CD4-positive, alpha-beta T cell (primary cell): ENCODE data around the gene TBCA. TPM values are rescaled to one million over a fixed set of nuclear protein-coding genes. Genes with fewer than 3 reads are reported as not detected.

ENCODE experiments used
- ATAC-seq: fragments of 200-7000 bp; cut with Tn5 transposase; one replicate; pipeline ENCODE4 v1.10.0; 2022; ENCODE audit warnings: mild to moderate bottlenecking; ENCODE audit not compliant: poor library complexity
- CTCF ChIA-PET: fragments of 350-600 bp; sonication (Branson Sonifier 250); formaldehyde crosslinking; loops from one replicate; lab custom pipeline; 2021; ENCODE audit warnings: antibody characterized with exemption, inconsistent platforms; lab: Charles Lee
- POLR2A ChIA-PET: fragments of 350-600 bp; sonication (Branson Sonifier 250); formaldehyde crosslinking; loops from one replicate; lab custom pipeline; 2021; ENCODE audit warnings: antibody characterized with exemption, inconsistent platforms; lab: Charles Lee
- DNase-seq, 14 experiments: peaks; one replicate each; pipeline ENCODE4 v3.0.0-alpha.2; 2013 to 2020; ENCODE audit warnings: mixed read lengths in 2 of 14
- H3K27ac ChIP-seq, 2 donors: one replicate each; pipeline versions ENCODE4 v1.5.1 to v1.7.0; 2013; ENCODE audit warnings: low read length in 2 of 2, low read depth in 1 of 2, mild to moderate bottlenecking in 1 of 2
- H3K27me3 ChIP-seq, 2 experiments: 1 replicate in 1 of 2; 2 replicates in 1 of 2; pipeline versions ENCODE4 v1.6.1 to v1.7.0; 2013; ENCODE audit warnings: low read length in 2 of 2, control low read depth in 1 of 2, mild to moderate bottlenecking in 1 of 2, moderate library complexity in 1 of 2; ENCODE audit not compliant: insufficient read depth in 2 of 2, control insufficient read depth in 1 of 2
- H3K36me3 ChIP-seq: one replicate; pipeline ENCODE4 v1.6.1; 2013; ENCODE audit warnings: low read length, control low read depth; ENCODE audit not compliant: insufficient read depth
- H3K4me1 ChIP-seq: one replicate; pipeline ENCODE4 v1.6.1; 2013; ENCODE audit warnings: low read length, control low read depth; ENCODE audit not compliant: insufficient read depth
- H3K4me3 ChIP-seq: one replicate; pipeline ENCODE4 v1.5.1; 2013; ENCODE audit warnings: mild to moderate bottlenecking, low read length, moderate library complexity
- H3K9me3 ChIP-seq, 2 experiments: 1 replicate in 1 of 2; 2 replicates in 1 of 2; pipeline versions ENCODE4 v1.6.1 to v1.7.0; 2013; ENCODE audit warnings: low read length in 2 of 2, mild to moderate bottlenecking in 2 of 2, control low read depth in 1 of 2, moderate library complexity in 1 of 2; ENCODE audit not compliant: control insufficient read depth in 1 of 2, insufficient read depth in 1 of 2
- H3K27ac Mint-ChIP-seq: one replicate; pipeline ENCODE4 v1.8.0; 2020; ENCODE audit warnings: mixed read lengths
- H3K27me3 Mint-ChIP-seq: one replicate; pipeline ENCODE4 v1.8.0; 2021; ENCODE audit warnings: mixed read lengths
- H3K36me3 Mint-ChIP-seq: one replicate; pipeline ENCODE4 v1.8.0; 2021; ENCODE audit warnings: low read depth, mixed read lengths
- H3K4me1 Mint-ChIP-seq: one replicate; pipeline ENCODE4 v1.8.0; 2021; ENCODE audit warnings: low read depth, mixed read lengths
- H3K4me3 Mint-ChIP-seq: one replicate; pipeline ENCODE4 v1.8.0; 2020; ENCODE audit warnings: mild to moderate bottlenecking, mixed read lengths
- H3K9me3 Mint-ChIP-seq: one replicate; pipeline ENCODE4 v1.8.0; 2020; ENCODE audit warnings: mixed read lengths
- intact Hi-C, 2 experiments: fragments of 100-400 bp; cut with DNase I in 1 of 2; cut with micrococcal nuclease in 1 of 2; formaldehyde crosslinking; loops; one replicate each; pipeline versions ENCODE4 v1.15.1 to v1.9.0; 2023 to 2025; cut with DNase I, micrococcal nuclease
- total RNA-seq, 174 experiments: library from RNA in 2 of 174; stranded (reverse) in 2 of 174; gene quantifications; one replicate each; pipeline ENCODE4 v1.2.3 and lab custom pipeline; 2021 to 2026
- TF ChIP-seq, protein P1 (sequence below): fragments of 200-600 bp; IDR thresholded peaks from one replicate; pipeline ENCODE4 v1.8.0; 2022; ENCODE audit warnings: antibody characterized with exemption, mild to moderate bottlenecking

The TBCA gene
- total RNA-seq, 2 experiments from 2014 or later, result 72.0 to 72.9 TPM

DNA sequence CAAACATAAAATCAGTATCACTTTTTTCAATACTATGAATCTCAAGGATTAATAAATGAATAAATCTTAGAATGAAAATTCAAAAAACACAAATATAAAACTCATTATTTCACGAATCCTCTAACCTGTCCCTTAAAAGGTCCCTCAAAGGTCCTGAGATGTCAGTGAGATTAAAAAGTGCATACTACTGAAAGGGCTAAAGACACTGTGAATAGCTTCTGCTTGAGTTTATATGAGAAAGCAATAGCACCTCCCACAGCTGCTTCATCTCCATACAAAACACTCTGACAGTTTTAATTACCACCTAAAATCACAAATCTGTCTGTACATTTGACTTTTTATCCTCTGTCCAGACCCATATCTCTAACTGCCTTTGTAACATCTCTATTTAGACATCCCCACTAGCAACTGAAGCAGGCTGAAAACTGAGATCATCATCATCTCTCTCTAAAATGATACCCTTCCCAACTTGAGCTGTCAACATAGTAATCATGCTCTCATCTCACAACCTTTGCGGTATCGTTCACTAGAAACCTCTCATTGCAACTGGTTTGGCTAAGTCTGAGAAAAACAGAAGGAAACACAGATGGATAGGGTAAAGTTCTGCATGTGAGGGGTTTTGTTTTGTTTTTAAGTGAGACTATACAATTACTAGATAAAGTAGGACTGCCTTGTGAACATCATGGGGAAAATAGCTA lies 56.3 kb downstream of the TBCA start:
- Mint-ChIP-seq H3K27me3 (no peaks in the 10 kb centered on the region), H3K36me3 (no peaks in the 10 kb centered on the region), H3K9me3 (no peaks in the 10 kb centered on the region), H3K4me3 (no peak overlapping the region), H3K27ac (peak overlapping the region; percentile 18), H3K4me1 (peaks cover 52% of the 10 kb centered on the region)
- ChIA-PET CTCF (interaction anchor here (0.6 kb wide), 1 partner anchor 297 kb away, joined by 3 read pairs; no protein-coding TSS in a partner anchor), POLR2A (no interaction called here)
- Histone ChIP-seq H3K9me3 (no peaks in the 10 kb centered on the region), H3K27ac (no peak overlapping the region), H3K4me3 (no peak overlapping the region), H3K36me3 (no peaks in the 10 kb centered on the region), H3K27me3 (no peaks in the 10 kb centered on the region), H3K4me1 (no peaks in the 10 kb centered on the region)
- intact Hi-C loops, result no loop called here
- no peak for ATAC-seq
- no peak for DNase-seq
- TF ChIP-seq, protein P1, sequence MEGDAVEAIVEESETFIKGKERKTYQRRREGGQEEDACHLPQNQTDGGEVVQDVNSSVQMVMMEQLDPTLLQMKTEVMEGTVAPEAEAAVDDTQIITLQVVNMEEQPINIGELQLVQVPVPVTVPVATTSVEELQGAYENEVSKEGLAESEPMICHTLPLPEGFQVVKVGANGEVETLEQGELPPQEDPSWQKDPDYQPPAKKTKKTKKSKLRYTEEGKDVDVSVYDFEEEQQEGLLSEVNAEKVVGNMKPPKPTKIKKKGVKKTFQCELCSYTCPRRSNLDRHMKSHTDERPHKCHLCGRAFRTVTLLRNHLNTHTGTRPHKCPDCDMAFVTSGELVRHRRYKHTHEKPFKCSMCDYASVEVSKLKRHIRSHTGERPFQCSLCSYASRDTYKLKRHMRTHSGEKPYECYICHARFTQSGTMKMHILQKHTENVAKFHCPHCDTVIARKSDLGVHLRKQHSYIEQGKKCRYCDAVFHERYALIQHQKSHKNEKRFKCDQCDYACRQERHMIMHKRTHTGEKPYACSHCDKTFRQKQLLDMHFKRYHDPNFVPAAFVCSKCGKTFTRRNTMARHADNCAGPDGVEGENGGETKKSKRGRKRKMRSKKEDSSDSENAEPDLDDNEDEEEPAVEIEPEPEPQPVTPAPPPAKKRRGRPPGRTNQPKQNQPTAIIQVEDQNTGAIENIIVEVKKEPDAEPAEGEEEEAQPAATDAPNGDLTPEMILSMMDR, result no peak

DNA sequence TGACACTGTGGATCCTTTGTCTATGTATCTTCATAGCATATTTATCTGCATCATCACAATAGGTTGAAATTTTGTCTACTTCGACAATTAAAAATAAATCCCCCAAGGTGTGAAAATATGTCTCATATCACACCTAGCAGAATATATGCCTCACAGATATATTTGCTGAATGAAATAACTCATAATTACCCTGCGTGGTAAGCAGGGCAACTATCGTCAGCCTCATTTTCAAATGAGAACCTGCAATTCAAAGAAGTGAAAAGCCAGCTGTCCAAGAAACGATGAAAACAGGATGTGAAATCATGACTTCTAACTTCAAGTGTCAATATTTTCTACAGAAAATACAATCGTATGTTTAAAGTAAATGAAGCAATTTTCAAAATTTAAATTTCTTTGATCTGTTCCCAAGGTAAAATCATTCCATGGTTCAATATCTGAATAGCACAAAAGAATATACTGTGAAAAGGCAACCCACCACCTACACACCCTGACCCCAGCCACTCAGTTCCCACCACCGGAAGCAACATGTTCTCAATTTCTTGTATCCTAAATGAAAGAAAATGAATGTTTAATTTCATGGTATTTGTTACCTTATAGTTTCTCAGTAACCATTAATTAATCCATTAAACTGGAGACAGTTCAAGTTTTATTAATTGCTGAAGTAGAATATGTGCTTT lies 57.1 kb downstream of the TBCA start:
- H3K4me1 ChIP-seq, result no peaks in the 10 kb centered on the region
- ATAC-seq, result no peak
- intact Hi-C loops, result no loop called here

DNA sequence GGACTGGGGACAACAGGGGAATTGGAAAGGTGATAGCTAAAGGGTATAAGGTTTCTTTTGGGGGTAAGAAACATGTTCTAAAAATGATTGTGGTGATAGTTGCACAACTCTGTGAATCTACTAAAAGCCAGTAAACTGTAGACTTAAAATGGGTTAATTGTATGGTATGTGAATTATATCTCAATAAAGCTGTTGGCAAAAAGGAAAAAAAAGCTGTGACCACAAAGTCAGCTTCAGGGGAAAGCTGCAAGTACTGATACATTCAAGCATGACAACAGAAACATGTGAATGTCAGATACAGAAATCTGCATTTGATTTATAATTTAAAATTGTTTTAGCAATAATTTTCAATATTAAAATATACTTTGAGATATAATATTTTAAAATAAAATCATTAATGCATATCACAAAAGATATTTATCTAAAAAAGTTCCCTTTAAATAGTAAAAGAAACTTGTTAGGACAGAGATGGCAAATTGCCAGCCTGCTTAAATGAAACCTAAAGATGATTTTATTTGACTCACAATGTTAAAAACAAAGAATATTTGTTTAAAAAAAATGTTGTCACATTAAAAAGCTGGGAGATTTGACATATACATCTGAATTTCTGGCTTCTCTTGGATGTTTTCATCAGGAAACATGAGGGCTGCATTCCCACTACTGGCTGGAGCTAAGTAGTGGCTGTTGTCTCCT lies 66.0 kb downstream of the TBCA start:
- Histone ChIP-seq H3K4me1 (no peaks in the 10 kb centered on the region), H3K27me3 (no peaks in the 10 kb centered on the region), H3K27ac (no peak overlapping the region), H3K36me3 (peaks cover 27% of the 10 kb centered on the region), H3K9me3 (no peaks in the 10 kb centered on the region), H3K4me3 (no peak overlapping the region)
- Mint-ChIP-seq H3K4me3 (no peak overlapping the region), H3K36me3 (peaks cover 23% of the 10 kb centered on the region), H3K27me3 (no peaks in the 10 kb centered on the region), H3K27ac (no peak overlapping the region), H3K9me3 (no peaks in the 10 kb centered on the region), H3K4me1 (no peaks in the 10 kb centered on the region)
- ChIA-PET CTCF (no interaction called here), POLR2A (no interaction called here)
- TF ChIP-seq, protein P1, result no peak
- intact Hi-C loops, result no loop called here
- ATAC-seq, result no peak
- no peak for DNase-seq

More for the DNA sequence above, 57.1 kb downstream of the TBCA start:
- Mint-ChIP-seq H3K9me3 (no peaks in the 10 kb centered on the region), H3K36me3 (no peaks in the 10 kb centered on the region), H3K4me3 (no peak overlapping the region), H3K27me3 (no peaks in the 10 kb centered on the region), H3K4me1 (peaks cover 47% of the 10 kb centered on the region), H3K27ac (peak overlapping the region; percentile 43)
- Histone ChIP-seq H3K27me3 (no peaks in the 10 kb centered on the region), H3K9me3 (no peaks in the 10 kb centered on the region), H3K27ac (no peak overlapping the region), H3K36me3 (no peaks in the 10 kb centered on the region), H3K4me3 (no peak overlapping the region)
- ChIA-PET POLR2A (no interaction called here), CTCF (interaction anchor here (0.6 kb wide), 1 partner anchor 296 kb away, joined by 3 read pairs; no protein-coding TSS in a partner anchor)
- TF ChIP-seq, protein P1, result no peak
- peak in 1 of 14 experiments; percentile 13 for DNase-seq
